GM19099 (cell line): Measurements from ENCODE around the gene RRM2.

ENCODE experiments used
- POLR2A ChIP-seq: IDR thresholded peaks from 3 replicates; pipeline ENCODE4 v1.6.1; 2011; ENCODE audit warnings: low read depth; ENCODE audit not compliant: insufficient read length; ENCODE audit errors: extremely low read depth

RRM2 gene

GRCh38 chr2:10170256-10170655 is 47.7 kb downstream of the RRM2 start:
- TF ChIP-seq POLR2A: no peak

- TF ChIP-seq POLR2A: no peak
These were observed 48.7 kb downstream of the RRM2 start for GRCh38 chr2:10171006-10171800.

- TF ChIP-seq POLR2A: no peak
These were observed 49.7 kb downstream of the RRM2 start for GRCh38 chr2:10172033-10172871.

GRCh38 chr2:10173258-10174005 is 50.9 kb downstream of the RRM2 start:
- no peak for TF ChIP-seq POLR2A

- TF ChIP-seq POLR2A: no peak
These were observed 51.6 kb downstream of the RRM2 start for GRCh38 chr2:10174173-10174572.

GRCh38 chr2:10175441-10175840 is 52.9 kb downstream of the RRM2 start:
- no peak for TF ChIP-seq POLR2A

GRCh38 chr2:10178751-10179150 is 56.2 kb downstream of the RRM2 start:
- no peak for TF ChIP-seq POLR2A

GRCh38 chr2:10179422-10179821 is 56.9 kb downstream of the RRM2 start:
- TF ChIP-seq POLR2A: no peak

- TF ChIP-seq POLR2A: no peak
These were observed 57.7 kb downstream of the RRM2 start for GRCh38 chr2:10180229-10180628.
